Endothelial cell (in vitro differentiated cells): ENCODE results near the gene ACOT11. TPM values are rescaled to one million over a fixed set of nuclear protein-coding genes. Genes with fewer than 3 reads are reported as not detected.
A peak's percentile ranks its signal among the peaks of the same experiment; 100 is the strongest.

Experiments used
- DNase-seq: peaks from one replicate; pipeline ENCODE4 v3.0.0; 2021; ENCODE audit warnings: low spot score
- H3K27ac Mint-ChIP-seq: one replicate; pipeline ENCODE4 v1.8.0; 2021; ENCODE audit warnings: mixed read lengths, inconsistent platforms; ENCODE audit not compliant: unreplicated experiment
- H3K27me3 Mint-ChIP-seq: one replicate; pipeline ENCODE4 v1.8.0; 2021; ENCODE audit warnings: mild to moderate bottlenecking, moderate library complexity, mixed read lengths, inconsistent platforms; ENCODE audit not compliant: unreplicated experiment
- H3K36me3 Mint-ChIP-seq: one replicate; pipeline ENCODE4 v1.8.0; 2021; ENCODE audit warnings: mild to moderate bottlenecking, low read depth, mixed read lengths, inconsistent platforms; ENCODE audit not compliant: unreplicated experiment
- H3K4me1 Mint-ChIP-seq: one replicate; pipeline ENCODE4 v1.8.0; 2021; ENCODE audit warnings: mild to moderate bottlenecking, mixed read lengths, inconsistent platforms; ENCODE audit not compliant: unreplicated experiment
- H3K4me3 Mint-ChIP-seq: one replicate; pipeline ENCODE4 v1.8.0; 2021; ENCODE audit warnings: mild to moderate bottlenecking, mixed read lengths, inconsistent platforms; ENCODE audit not compliant: unreplicated experiment
- H3K9me3 Mint-ChIP-seq: one replicate; pipeline ENCODE4 v1.8.0; 2021; ENCODE audit warnings: mixed read lengths, inconsistent platforms; ENCODE audit not compliant: unreplicated experiment
- total RNA-seq: library from RNA; stranded (reverse); fragmentation: NEBNext Ultra II Directional; extraction: Animal tissue kit (Norgen Biotek cat#: 25700); gene quantifications from one replicate; pipeline ENCODE4 v1.2.1, GENCODE V29; 2021; ENCODE audit not compliant: unreplicated experiment
- TF ChIP-seq, protein P1 (sequence below): fragments of 200-600 bp; sonication (generic); IDR thresholded peaks from one replicate; pipeline ENCODE4 v1.5.0; 2021; ENCODE audit warnings: antibody characterized with exemption; ENCODE audit not compliant: unreplicated experiment

ACOT11 gene
- total RNA-seq, 1 donor from 2014 or later = 35.6 TPM

DNA sequence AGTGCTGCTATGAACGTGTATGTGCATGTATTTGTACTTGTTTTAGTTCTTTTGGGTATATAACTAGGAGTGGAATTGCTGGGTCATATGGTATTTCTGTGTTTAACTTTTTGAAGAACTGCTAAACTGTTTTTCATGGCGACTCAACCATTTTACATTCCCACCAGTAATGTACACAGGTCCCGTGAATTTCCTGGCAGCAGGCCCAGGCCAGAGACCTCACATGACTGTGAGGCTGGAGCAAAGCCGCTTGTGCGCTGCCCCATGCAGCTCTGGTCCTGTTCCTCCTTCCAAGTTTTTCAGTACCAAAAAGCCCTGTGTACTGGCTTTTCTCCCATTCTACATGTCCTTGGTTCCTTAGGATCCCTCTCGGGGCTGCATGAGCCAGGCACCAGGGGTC is 29.6 kb downstream of the ACOT11 start:
- Mint-ChIP-seq H3K4me3 (no peak overlapping the region), H3K27me3 (peaks cover 7% of the 10 kb centered on the region), H3K9me3 (no peaks in the 10 kb centered on the region), H3K27ac (peak overlapping the region; percentile 72), H3K4me1 (peaks cover 48% of the 10 kb centered on the region), H3K36me3 (no peaks in the 10 kb centered on the region)
- DNase-seq = no peak
- TF ChIP-seq, protein P1, sequence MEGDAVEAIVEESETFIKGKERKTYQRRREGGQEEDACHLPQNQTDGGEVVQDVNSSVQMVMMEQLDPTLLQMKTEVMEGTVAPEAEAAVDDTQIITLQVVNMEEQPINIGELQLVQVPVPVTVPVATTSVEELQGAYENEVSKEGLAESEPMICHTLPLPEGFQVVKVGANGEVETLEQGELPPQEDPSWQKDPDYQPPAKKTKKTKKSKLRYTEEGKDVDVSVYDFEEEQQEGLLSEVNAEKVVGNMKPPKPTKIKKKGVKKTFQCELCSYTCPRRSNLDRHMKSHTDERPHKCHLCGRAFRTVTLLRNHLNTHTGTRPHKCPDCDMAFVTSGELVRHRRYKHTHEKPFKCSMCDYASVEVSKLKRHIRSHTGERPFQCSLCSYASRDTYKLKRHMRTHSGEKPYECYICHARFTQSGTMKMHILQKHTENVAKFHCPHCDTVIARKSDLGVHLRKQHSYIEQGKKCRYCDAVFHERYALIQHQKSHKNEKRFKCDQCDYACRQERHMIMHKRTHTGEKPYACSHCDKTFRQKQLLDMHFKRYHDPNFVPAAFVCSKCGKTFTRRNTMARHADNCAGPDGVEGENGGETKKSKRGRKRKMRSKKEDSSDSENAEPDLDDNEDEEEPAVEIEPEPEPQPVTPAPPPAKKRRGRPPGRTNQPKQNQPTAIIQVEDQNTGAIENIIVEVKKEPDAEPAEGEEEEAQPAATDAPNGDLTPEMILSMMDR = no peak

DNA sequence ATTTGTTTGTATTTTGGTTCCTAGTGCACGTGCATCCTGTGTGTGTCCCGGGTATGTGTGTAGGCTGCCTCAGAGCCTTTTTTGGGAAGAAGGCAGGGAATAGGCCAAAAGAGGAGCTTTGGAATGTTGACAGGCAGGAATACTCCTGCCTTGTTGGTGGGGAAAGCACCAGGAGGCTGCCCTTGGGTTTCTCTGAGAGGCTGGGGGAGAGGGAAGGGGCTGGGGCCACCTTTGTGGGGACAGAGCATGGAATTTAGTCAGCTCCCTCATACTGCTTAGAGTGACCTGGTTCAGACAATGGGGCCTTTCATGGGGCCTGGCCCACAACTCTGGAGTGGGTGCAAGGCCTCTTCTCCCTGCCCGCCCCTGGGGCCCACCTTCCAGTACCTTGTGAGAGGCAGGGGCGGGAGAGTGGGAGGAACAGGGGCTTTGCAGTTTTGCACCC is 31.3 kb downstream of the ACOT11 start:
- H3K27ac Mint-ChIP-seq = peak overlapping the region; percentile 65
- TF ChIP-seq, protein P1 = no peak
- DNase-seq = no peak
- H3K4me1 Mint-ChIP-seq = peaks cover 48% of the 10 kb centered on the region
- H3K4me3 Mint-ChIP-seq = no peak overlapping the region
- H3K36me3 Mint-ChIP-seq = no peaks in the 10 kb centered on the region
- peaks cover 14% of the 10 kb centered on the region for H3K27me3 Mint-ChIP-seq
- no peaks in the 10 kb centered on the region for H3K9me3 Mint-ChIP-seq

DNA sequence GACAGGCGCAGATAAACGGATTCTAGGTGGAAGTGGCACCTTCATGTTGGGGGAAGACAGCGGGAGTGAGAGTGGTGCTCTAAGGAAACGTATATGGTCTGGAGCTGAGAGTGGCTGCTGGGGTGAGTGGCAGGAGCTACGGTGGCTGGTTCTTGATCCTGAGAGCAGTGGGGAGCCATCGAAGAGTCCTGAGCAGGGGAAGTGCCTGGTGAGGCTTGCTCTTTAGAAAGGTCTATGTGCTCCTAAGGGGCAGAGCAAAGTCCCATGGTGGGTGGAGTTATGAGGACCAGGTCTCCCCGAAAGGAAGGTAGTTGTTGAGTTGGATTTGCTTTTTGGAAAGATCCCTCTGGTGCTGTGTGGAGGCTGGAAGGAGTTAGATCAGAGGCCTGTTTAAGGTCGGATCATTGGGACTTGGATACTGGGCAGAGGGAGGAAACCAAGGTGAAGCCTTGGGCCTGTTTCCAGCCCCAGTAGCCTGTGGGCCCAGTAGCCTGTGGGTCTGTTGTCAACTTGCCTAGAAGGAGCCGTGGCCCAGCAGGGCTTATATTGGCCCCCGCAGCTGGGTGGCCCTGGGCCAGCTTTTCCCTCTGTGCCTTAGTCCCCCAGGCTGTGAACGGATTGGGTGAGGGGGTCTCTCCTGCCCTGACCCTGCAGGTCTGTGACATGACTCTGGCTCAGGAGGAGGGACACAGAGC is 33.0 kb downstream of the ACOT11 start:
- H3K4me3 Mint-ChIP-seq = no peak overlapping the region
- no peaks in the 10 kb centered on the region for H3K9me3 Mint-ChIP-seq
- peaks cover 7% of the 10 kb centered on the region for H3K36me3 Mint-ChIP-seq
- peaks cover 17% of the 10 kb centered on the region for H3K27me3 Mint-ChIP-seq
- DNase-seq = no peak
- TF ChIP-seq, protein P1 = no peak
- H3K27ac Mint-ChIP-seq = peak overlapping the region; percentile 57
- peaks cover 32% of the 10 kb centered on the region for H3K4me1 Mint-ChIP-seq

DNA sequence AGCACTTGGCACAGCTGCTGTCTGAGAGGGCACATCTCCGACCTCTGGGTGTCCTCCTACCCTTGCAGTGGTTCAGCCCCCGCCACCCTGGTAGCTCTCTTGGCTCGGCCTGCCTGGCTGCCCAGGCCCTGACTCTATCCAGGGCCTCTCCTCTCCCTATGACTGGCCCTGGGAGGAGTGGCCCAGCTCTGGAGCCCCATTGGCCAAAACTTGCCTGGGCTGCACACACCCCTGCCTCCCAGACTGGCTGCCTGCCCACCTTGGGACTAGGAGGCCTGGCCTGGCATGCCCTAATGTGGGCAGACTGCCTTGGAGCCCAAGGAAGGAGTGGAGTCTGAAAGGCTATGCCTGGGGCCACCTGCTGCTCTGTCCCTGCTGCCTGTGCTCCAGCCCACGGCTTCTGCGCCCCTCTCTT is 33.6 kb downstream of the ACOT11 start:
- TF ChIP-seq, protein P1 = no peak
- Mint-ChIP-seq H3K9me3 (no peaks in the 10 kb centered on the region), H3K36me3 (peaks cover 8% of the 10 kb centered on the region), H3K27me3 (peaks cover 19% of the 10 kb centered on the region), H3K4me1 (peaks cover 31% of the 10 kb centered on the region), H3K4me3 (no peak overlapping the region), H3K27ac (no peak overlapping the region)
- DNase-seq = no peak

DNA sequence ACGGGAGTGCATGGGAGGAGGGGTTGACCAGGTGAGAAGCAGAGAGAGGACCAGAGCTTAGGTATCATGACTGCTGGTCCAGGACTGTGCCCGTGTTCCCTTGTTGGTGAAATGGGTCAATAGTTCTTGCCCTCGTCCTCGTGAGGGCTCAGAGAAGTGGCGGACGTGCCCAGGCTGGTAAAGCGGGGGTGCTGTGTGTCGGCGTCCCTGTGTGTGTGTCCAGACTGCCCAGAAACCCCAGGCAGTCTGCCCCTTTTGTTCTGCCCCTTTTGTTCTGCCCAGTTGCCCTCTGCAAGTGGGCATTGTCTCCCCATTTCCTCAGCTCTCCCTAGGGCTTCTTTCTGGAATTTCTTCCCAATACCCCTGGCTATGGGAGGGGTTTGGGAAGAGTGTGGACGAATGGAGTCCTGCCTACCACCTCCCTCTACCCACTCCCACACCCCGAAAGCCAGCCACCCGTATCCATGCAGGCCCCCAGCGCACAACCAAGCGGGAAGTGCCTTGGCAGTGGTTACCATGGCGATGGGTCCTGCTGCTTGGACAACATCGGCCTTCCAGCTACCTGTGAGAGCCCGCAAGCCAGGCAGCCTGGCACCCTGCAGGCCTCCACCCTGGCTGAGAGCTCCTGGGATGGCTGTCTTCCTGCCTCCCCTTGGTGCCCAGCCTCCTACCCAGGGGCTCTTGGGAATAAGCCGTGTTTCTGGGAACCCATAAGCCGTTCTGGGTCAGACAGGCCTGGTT is 34.7 kb downstream of the ACOT11 start:
- no peak overlapping the region for H3K4me3 Mint-ChIP-seq
- peak overlapping the region; percentile 18 for H3K27ac Mint-ChIP-seq
- H3K36me3 Mint-ChIP-seq = peaks cover 12% of the 10 kb centered on the region
- TF ChIP-seq, protein P1 = no peak
- H3K27me3 Mint-ChIP-seq = peaks cover 19% of the 10 kb centered on the region
- H3K4me1 Mint-ChIP-seq = peaks cover 31% of the 10 kb centered on the region
- H3K9me3 Mint-ChIP-seq = no peaks in the 10 kb centered on the region
- peak; percentile 27 for DNase-seq
